Measurements from ENCODE around the gene STRA6.

DNA sequence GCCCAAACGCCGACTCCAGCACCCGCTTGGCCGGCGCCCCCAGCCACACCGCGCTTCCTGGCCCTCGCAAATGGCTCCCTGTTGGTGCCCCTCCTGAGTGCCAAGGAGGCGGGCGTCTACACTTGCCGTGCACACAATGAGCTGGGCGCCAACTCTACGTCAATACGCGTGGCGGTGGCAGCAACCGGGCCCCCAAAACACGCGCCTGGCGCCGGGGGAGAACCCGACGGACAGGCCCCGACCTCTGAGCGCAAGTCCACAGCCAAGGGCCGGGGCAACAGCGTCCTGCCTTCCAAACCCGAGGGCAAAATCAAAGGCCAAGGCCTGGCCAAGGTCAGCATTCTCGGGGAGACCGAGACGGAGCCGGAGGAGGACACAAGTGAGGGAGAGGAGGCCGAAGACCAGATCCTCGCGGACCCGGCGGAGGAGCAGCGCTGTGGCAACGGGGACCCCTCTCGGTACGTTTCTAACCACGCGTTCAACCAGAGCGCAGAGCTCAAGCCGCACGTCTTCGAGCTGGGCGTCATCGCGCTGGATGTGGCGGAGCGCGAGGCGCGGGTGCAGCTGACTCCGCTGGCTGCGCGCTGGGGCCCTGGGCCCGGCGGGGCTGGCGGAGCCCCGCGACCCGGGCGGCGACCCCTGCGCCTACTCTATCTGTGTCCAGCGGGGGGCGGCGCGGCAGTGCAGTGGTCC, 68.7 kb downstream of the STRA6 start:
- no peak for TF ChIP-seq BHLHE40 (IDR thresholded peaks at IDR 0.05; ENCODE audit: borderline replicate concordance)
- TF ChIP-seq, protein P1, sequence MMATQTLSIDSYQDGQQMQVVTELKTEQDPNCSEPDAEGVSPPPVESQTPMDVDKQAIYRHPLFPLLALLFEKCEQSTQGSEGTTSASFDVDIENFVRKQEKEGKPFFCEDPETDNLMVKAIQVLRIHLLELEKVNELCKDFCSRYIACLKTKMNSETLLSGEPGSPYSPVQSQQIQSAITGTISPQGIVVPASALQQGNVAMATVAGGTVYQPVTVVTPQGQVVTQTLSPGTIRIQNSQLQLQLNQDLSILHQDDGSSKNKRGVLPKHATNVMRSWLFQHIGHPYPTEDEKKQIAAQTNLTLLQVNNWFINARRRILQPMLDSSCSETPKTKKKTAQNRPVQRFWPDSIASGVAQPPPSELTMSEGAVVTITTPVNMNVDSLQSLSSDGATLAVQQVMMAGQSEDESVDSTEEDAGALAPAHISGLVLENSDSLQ (IDR thresholded peaks at IDR 0.05), result no peak
- no peak for TF ChIP-seq ARNT (IDR thresholded peaks at IDR 0.05)
- TF ChIP-seq SP1 (IDR thresholded peaks at IDR 0.05), result no peak
- TF ChIP-seq NFRKB (IDR thresholded peaks at IDR 0.05), result no peak
- no peak for TF ChIP-seq FOXA1 (IDR thresholded peaks at IDR 0.05)
- no peak for TF ChIP-seq FOXM1 (IDR thresholded peaks at IDR 0.05; ENCODE audit: borderline replicate concordance)
- no peak for TF ChIP-seq FOXK2 (IDR thresholded peaks at IDR 0.05)
- no peak for TF ChIP-seq HDGF (IDR thresholded peaks at IDR 0.05; ENCODE audit: borderline replicate concordance)
- TF ChIP-seq ZNF384 (IDR thresholded peaks at IDR 0.05), result no peak
- TF ChIP-seq ELF4 (IDR thresholded peaks at IDR 0.05), result no peak
- no peak for TF ChIP-seq SUZ12 (IDR thresholded peaks at IDR 0.05)
- no peak for TF ChIP-seq TARDBP (IDR thresholded peaks at IDR 0.05)
- TF ChIP-seq LEF1 (IDR thresholded peaks at IDR 0.05; ENCODE audit: borderline replicate concordance), result no peak
